UCSD-AML1 (cell line): ENCODE measurements around the gene CAP1.

Source experiments
- DNase-seq: peaks from one replicate; lab custom pipeline; 2025; ENCODE audit not compliant: unreplicated experiment; lab: John Stamatoyannopoulos, UW

CAP1 gene

GRCh38 chr1:40058097-40058452, 17.5 kb downstream of the CAP1 start:
- no peak for DNase-seq

- no peak for DNase-seq
Observed at GRCh38 chr1:40058453-40059337, 18.2 kb downstream of the CAP1 start.

- DNase-seq = peak; percentile 31
Observed at GRCh38 chr1:40059338-40059959, 18.9 kb downstream of the CAP1 start.

- DNase-seq = no peak
Observed at GRCh38 chr1:40059960-40060750, 19.6 kb downstream of the CAP1 start.

- peak; percentile 33 for DNase-seq
Observed at GRCh38 chr1:40064797-40065499, 24.4 kb downstream of the CAP1 start.

GRCh38 chr1:40067023-40067422, 26.5 kb downstream of the CAP1 start:
- DNase-seq = no peak

- no peak for DNase-seq
Observed at GRCh38 chr1:40067851-40068250, 27.3 kb downstream of the CAP1 start.

GRCh38 chr1:40072142-40072541, 31.6 kb downstream of the CAP1 start:
- DNase-seq = no peak

GRCh38 chr1:40073062-40073461, 32.5 kb downstream of the CAP1 start:
- DNase-seq = no peak

GRCh38 chr1:40075266-40075665, 34.7 kb downstream of the CAP1 start:
- no peak for DNase-seq

- DNase-seq = no peak
Observed at GRCh38 chr1:40076895-40077312, 36.4 kb downstream of the CAP1 start.

- no peak for DNase-seq
Observed at GRCh38 chr1:40078512-40079333, 38.2 kb downstream of the CAP1 start.

- DNase-seq = no peak
Observed at GRCh38 chr1:40079774-40080400, 39.4 kb downstream of the CAP1 start.

GRCh38 chr1:40081871-40082270, 41.3 kb downstream of the CAP1 start:
- DNase-seq = no peak

GRCh38 chr1:40084750-40085149, 44.2 kb downstream of the CAP1 start:
- peak; percentile 53 for DNase-seq

- no peak for DNase-seq
Observed at GRCh38 chr1:40090652-40091355, 50.3 kb downstream of the CAP1 start.

- no peak for DNase-seq
Observed at GRCh38 chr1:40092241-40092640, 51.7 kb downstream of the CAP1 start.

GRCh38 chr1:40092706-40093639, 52.4 kb downstream of the CAP1 start:
- no peak for DNase-seq
